ENCODE measurements around the gene VAV3.

DNA sequence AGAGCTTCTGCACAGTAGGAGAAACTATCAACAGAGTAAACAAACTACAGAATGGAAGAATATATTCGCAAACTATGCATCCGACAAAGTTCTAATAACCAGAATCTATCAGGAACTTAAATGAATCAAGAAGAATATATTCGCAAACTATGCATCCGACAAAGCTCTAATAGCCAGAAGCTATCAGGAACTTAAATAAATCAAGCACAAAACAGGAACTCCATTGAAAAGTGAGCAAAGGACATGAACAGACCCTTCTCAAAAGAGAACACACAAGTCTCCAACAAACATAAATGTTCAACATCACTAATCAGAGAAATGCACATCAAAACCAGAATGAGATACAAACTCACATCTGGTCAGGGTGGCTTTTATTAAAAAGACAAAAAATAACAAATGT, 126.9 kb downstream of the VAV3 start:
- TF ChIP-seq, protein P1, sequence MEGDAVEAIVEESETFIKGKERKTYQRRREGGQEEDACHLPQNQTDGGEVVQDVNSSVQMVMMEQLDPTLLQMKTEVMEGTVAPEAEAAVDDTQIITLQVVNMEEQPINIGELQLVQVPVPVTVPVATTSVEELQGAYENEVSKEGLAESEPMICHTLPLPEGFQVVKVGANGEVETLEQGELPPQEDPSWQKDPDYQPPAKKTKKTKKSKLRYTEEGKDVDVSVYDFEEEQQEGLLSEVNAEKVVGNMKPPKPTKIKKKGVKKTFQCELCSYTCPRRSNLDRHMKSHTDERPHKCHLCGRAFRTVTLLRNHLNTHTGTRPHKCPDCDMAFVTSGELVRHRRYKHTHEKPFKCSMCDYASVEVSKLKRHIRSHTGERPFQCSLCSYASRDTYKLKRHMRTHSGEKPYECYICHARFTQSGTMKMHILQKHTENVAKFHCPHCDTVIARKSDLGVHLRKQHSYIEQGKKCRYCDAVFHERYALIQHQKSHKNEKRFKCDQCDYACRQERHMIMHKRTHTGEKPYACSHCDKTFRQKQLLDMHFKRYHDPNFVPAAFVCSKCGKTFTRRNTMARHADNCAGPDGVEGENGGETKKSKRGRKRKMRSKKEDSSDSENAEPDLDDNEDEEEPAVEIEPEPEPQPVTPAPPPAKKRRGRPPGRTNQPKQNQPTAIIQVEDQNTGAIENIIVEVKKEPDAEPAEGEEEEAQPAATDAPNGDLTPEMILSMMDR (IDR thresholded peaks at IDR 0.05), result no peak
- no peak for TF ChIP-seq ZFX (IDR thresholded peaks at IDR 0.05; ENCODE audit: borderline replicate concordance)

All from 22Rv1 (cell line).